AG04449 (cell line): ENCODE results near the gene CCNG1.
A peak's percentile ranks its signal among the peaks of the same experiment; 100 is the strongest.

Experiments used
- CTCF ChIA-PET: fragments of 350-600 bp; formaldehyde crosslinking; extraction: SDS; loops from one replicate; lab custom pipeline; 2021; ENCODE audit warnings: antibody characterized with exemption; lab: Yijun Ruan, JAX
- POLR2A ChIA-PET: fragments of 400-600, 350-600 bp; formaldehyde crosslinking; extraction: SDS; loops from one replicate; lab custom pipeline; 2020; ENCODE audit warnings: antibody characterized with exemption, inconsistent platforms; lab: Yijun Ruan, JAX
- DNase-seq: peaks from one replicate; pipeline ENCODE4 v3.0.0-alpha.2; 2010; ENCODE audit warnings: low read depth, low spot score
- H3K4me3 ChIP-seq: 2 replicates; pipeline ENCODE4 v1.5.1; 2011; ENCODE audit warnings: low read depth, mild to moderate bottlenecking, control low read depth, low read length
- TF ChIP-seq, protein P1 (sequence below): IDR thresholded peaks from one replicate; pipeline ENCODE4 v1.5.1; 2011; ENCODE audit warnings: mild to moderate bottlenecking, moderate library complexity, low read length, control low read depth, inconsistent platforms; ENCODE audit not compliant: insufficient read depth; ENCODE audit errors: missing control alignments

CCNG1 gene

DNA sequence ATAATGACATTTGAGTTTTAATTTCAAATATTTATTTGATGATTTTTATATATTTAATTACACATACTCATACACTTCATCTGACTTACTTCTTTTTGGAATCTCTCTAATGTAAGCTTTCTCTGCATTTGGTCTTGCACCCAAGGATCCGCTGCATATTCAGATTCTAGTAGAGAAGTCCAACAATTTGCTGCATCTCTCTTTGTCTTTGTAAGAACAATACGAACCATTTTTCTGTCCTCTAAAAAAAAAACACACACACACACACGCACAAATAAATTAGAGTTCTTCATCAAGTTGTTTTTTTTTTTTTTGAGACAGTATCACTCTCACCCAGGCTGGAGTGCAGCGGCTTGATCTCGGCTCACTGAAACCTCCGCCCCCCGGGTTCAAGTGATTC lies 19.4 kb downstream of the CCNG1 start:
- DNase-seq: no peak
- POLR2A ChIA-PET: no interaction called here
- no peak overlapping the region for H3K4me3 ChIP-seq
- CTCF ChIA-PET: interaction anchor here (0.9 to 1.3 kb wide), 2 partner anchors 12 to 15 kb away, joined by 3 read pairs; no protein-coding TSS in a partner anchor
- TF ChIP-seq, protein P1, sequence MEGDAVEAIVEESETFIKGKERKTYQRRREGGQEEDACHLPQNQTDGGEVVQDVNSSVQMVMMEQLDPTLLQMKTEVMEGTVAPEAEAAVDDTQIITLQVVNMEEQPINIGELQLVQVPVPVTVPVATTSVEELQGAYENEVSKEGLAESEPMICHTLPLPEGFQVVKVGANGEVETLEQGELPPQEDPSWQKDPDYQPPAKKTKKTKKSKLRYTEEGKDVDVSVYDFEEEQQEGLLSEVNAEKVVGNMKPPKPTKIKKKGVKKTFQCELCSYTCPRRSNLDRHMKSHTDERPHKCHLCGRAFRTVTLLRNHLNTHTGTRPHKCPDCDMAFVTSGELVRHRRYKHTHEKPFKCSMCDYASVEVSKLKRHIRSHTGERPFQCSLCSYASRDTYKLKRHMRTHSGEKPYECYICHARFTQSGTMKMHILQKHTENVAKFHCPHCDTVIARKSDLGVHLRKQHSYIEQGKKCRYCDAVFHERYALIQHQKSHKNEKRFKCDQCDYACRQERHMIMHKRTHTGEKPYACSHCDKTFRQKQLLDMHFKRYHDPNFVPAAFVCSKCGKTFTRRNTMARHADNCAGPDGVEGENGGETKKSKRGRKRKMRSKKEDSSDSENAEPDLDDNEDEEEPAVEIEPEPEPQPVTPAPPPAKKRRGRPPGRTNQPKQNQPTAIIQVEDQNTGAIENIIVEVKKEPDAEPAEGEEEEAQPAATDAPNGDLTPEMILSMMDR: no peak

DNA sequence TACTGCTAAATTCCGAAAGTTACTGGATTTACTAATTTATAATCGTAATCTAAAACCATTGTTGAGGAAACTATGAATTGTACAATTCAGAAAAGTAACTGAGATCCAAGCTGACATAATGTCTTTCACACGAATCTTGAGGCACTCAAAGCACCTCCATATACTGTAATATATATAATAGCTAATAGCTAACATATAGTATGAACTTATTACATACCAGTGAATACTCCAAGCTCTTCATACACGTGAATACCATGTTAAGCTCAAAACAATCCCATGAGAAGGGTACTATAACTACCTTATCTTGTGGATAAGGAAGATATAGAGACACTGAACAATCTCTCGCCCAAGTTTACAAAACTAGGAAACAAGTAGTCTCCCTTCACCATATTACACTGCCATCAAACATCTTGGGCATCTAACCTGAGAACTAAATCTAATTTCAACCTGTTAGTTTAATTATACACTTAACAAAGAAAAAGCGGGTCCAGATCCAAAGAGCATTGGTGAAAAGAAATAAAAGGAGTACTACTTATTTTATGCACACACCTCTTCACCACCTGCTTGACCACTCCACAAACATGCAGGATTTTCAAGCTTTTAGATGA lies 21.5 kb downstream of the CCNG1 start:
- POLR2A ChIA-PET: interaction anchor here (0.6 to 2.6 kb wide), 2 partner anchors 21 to 46 kb away, joined by 3 to 12 read pairs; partner anchors contain the start of genes CCNG1 and MAT2B
- no peak for DNase-seq
- CTCF ChIA-PET: interaction anchor here (1.1 to 5.1 kb wide), 4 partner anchors 15 to 50 kb away, joined by 3 to 40 read pairs (median 3); no protein-coding TSS in a partner anchor
- peak overlapping the region; percentile 77 for H3K4me3 ChIP-seq
- TF ChIP-seq, protein P1: no peak

DNA sequence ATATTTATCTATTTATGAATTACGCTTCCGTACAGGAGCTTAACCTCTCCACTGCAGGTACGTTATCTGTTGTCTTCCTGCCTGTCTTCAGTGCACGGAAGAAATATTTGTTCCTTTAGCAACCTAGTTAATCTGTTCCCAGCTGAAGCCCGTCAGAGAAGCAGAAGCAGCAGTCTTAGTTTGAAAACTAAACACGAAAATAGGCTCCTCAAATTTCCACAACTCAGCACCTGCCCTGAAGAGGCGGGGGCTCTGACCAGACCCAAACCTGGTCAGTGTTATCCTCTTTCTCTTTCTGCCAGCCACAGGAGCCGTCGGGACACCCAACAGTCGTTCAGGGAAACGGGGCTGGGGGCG lies 22.0 kb downstream of the CCNG1 start:
- H3K4me3 ChIP-seq: peak overlapping the region; percentile 77
- ChIA-PET POLR2A (interaction anchor here (0.6 to 2.6 kb wide), 3 partner anchors 17 to 46 kb away, joined by 3 to 12 read pairs (median 11); partner anchors contain the start of genes CCNG1 and MAT2B), CTCF (interaction anchor here (1.5 to 5.1 kb wide), 4 partner anchors 14 to 51 kb away, joined by 3 to 40 read pairs (median 4); no protein-coding TSS in a partner anchor)
- DNase-seq: no peak
- TF ChIP-seq, protein P1: no peak

DNA sequence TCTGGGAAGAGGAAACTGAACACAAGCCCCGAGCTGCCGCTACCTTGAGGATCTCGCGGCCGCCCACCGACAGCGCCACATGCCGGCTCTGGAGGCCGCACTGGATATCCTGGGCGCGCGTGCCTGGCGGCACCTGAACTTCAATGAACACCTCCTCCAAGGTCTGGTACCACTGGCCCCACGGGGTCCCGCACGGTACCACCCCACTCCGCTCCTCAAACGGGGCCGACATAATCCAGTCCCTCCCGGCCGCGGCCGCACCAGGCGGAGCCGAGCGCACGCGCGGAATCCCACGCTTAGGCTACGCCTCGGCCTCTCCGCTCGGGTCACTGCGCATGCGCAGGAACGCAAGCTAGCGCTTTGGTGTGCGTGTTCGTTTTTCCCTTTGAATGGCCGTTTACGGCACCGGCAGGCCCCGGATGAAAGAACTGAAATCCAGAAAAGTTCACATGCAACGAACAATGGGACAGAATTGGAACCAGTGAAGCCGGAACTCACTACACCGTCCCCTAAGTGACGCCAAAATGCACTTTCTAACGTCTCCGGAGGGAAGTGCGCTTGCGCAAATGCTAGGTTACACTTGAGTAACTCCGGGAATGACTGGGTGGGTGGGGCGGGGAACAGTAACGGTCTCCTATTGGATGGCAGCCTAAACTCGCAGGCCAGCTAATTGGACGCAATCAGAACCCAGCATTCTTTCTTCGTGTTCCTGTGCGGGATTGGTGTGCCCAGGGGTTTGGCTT lies 22.6 kb downstream of the CCNG1 start, which contains the start of gene NUDCD2:
TSS of gene NUDCD2 (minus strand) at position 284 of the 743 bp plus-strand sequence. CDS start at position 232, 52 bp downstream.
- DNase-seq: peak; percentile 94
- ChIA-PET CTCF (interaction anchor here (1.1 to 5.1 kb wide), 6 partner anchors 11 to 51 kb away, joined by 3 to 40 read pairs (median 3); no protein-coding TSS in a partner anchor), POLR2A (interaction anchor here (0.6 to 2.6 kb wide), 6 partner anchors 12 to 47 kb away, joined by 3 to 12 read pairs (median 4); partner anchors contain the start of genes CCNG1 and MAT2B)
- TF ChIP-seq, protein P1: peak; percentile 35
- H3K4me3 ChIP-seq: peak within 1 kb of the TSS; percentile 80

DNA sequence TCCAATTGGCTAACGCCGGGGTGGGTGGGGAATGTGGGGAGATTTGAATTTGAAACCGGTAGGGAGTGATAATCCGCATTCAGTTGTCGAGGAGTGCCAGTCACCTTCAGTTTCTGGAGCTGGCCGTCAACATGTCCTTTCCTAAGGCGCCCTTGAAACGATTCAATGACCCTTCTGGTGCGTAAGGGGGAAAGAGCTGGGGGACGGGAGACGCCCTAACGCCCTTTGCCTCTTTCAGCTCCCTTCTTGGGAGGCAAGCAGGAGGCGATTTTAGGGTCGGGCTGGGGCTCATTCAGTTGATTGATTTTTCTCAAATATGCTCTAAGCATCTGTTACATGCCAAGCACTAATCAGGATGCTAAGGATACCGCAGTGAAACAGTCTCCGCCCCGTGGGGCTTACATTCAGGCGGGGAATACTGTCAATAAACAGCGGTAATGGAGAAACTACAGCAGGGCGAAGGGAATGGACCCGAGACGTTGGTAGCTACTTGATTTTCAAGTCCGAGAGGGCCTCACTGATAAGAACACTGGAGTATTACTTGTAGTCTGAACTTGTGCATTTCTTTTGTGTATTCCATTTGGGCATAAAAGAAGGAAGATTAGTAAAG lies 23.3 kb downstream of the CCNG1 start, which contains the start of gene HMMR:
TSS of gene HMMR (plus strand) at position 71 of the 610 bp plus-strand sequence. CDS start at position 132, 61 bp downstream.
- ChIA-PET POLR2A (interaction anchor here (0.8 to 2.6 kb wide), 5 partner anchors 13 to 47 kb away, joined by 3 to 12 read pairs (median 5); partner anchors contain the start of genes CCNG1 and MAT2B), CTCF (interaction anchor here (1.1 to 5.1 kb wide), 4 partner anchors 10 to 52 kb away, joined by 3 to 40 read pairs (median 4); no protein-coding TSS in a partner anchor)
- TF ChIP-seq, protein P1: no peak
- DNase-seq: no peak
- peak within 1 kb of the TSS; percentile 80 for H3K4me3 ChIP-seq
